M059J (cell line): ENCODE measurements around the gene AVEN. TPM values are rescaled to one million over a fixed set of nuclear protein-coding genes. Genes with fewer than 3 reads are reported as not detected.

Experiments
- DNase-seq: peaks from one replicate; pipeline ENCODE4 v3.0.0-alpha.2; 2012; ENCODE audit warnings: low read depth
- total RNA-seq: library from RNA; depleted of rRNA; stranded (reverse); fragments of >200 nt; shearing (Covaris generic); gene quantifications from 2 replicates; pipeline ENCODE4 v1.2.3, GENCODE V29; 2014

The AVEN gene
- total RNA-seq, 1 experiment from 2014 or later = 22.9 TPM

DNA sequence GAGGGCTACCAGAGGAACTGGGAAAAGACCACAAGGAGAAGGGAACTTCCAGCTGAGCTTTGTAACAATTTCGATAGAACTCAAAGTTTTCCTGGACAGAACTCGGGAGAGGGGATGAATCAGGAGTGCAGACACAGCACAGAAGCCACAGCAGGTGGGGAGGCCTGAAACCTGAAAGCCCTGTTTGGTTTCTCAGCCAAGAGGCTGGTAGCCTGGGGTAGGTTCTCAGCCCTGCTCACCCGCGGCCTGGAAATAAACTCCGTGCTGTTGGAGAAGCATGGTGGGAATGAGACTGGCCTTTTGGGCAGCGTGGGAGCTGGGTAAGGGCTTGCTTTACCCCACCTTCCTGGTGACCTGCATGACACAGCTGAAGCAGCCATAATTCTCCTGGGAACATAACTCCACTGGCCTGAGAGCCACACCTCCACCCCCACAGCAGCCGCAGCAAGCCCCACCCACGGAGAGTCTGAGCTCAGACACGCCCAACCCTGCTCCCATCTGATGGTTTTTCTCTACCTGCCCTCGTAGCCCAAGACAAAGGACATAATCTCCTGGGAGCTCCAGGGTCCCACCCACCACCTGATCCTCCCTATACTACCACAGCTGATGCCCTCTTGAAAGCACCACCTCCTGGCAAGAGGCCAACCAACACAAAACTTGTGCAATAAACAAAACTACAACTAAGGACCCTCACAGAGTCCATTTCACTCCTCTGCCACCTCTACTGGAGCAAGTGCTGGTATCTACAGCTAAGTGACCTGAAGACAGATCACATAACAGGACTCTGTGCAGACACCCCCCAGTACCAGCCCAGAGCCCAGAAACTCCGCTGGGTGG is 123.2 kb downstream of the AVEN start:
- no peak for DNase-seq

DNA sequence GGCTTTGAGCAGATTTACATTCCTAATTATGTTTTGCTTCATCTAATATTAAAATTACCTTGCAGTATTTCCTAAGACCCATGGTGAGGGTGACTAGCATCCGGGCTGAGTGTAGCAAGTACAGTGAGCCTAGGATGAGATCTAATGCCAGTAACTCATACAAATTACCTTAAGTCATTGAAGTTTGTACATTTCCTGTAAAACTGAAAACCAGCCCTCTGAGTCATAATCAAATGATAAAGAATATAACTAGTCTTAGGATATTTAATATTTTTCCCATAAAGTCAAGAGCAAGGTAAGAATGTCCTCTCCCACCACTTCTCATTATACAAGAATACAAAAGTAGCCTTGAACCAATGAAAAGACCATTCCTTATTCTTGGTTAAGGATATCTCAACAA is 125.5 kb downstream of the AVEN start:
- peak; percentile 6 for DNase-seq

DNA sequence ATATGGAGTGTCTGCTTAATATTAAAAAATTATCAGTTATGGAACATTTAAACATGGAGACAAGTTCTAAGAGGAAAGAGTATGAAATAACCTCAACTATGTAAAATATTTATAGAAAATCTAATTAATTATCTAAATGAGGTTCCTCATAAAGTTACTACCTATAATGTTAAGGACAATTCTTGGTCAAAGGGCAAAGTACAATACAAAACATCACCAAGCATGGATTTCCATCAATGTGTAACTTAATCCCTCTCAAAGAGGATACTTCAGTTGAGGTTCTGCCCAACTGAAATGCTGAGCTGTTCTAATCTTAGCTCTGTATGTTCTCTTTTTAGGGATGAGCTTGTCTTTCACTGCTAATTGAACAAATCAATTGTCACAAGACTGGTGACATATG is 126.7 kb downstream of the AVEN start:
- DNase-seq = no peak

DNA sequence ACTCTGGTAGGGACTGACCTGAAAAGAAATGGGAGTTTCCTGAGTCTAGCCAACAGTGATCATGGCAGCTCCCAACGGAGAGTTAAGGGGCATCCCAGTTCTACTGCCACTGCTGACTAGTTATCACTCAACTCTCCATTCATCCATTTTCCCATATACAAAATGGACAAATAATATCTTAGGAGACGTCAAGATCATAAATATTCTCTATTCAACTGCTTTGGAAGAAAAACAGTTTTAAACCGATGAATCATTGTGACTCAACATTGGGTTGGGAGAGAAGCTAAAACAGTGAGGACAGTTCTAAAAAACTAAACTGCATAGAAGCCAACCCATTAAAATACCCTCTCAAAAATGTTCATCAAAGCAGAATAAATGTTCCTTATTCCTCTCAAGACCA is 128.3 kb downstream of the AVEN start:
- DNase-seq = peak; percentile 68

DNA sequence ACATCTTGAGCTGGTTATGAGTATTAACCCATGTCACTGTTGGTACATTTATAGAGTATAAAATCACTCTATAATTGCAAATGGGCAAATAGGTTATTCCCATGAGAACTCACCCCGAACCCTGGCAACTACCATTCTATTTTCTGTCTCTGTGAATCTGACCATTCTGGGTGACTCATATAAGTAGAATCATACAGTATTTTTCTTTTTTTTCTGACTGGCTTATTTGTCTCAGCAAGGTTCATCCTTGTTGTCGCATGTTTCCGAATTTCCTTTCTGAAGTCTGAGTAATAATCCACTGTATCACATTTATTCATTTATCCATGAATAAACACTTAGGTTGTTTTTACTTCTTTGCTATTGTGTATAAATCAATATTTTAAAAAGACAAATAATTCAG is 130.6 kb downstream of the AVEN start:
- DNase-seq = peak; percentile 7

DNA sequence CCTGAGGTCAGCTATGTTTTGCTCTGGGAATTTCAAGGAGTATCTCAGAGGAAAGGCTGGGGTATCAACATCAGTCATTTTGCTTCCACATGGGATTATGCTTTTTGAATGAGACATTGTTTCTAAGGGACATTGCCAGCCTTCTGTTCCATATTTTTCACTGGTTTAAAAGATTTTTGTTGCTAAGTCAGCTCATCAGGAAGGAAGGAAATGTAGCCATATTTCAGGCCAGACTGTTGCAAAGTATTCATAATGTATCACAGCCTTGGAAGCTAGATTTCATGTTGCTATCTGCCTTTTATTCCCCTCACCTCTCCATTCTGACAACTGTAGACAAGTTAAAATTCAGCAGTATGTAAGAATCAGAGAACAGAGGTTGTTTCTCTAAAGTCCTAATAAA is 131.7 kb downstream of the AVEN start:
- DNase-seq = no peak

DNA sequence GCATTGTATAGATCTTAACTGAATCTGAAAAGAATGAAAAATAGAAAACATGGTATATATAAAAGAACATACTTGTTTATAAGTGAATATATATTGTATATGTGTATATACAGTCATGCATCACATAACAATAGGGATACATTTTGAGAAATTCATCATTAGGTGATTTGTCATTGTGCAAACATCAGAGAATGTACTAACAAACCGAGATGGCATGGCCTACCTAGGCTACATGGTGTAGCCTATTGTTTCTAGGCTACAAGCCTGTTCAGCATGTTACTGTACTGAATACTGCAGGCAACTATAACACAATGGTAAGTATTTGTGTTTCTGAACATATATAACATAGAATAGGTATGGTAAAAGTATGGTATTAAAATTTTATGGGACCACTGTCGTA is 135.3 kb downstream of the AVEN start:
- no peak for DNase-seq

DNA sequence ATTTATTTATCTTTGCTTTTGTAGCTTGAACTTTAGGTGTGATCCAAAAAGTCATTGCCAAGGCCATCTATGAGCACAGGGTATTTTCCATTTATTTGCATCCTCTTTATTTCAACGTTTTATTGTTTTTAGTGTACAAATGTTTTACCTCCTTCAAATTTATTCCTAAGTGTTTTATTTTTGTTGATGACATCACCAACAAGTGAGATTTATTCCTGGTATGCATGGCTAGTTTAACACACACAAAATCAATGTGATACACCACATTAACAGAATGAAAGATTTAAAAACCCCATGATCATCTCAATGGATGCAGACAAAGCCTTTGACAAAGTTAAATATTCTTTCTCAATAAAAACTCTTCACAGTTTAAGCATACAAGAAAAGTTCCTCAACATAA is 137.0 kb downstream of the AVEN start:
- no peak for DNase-seq

DNA sequence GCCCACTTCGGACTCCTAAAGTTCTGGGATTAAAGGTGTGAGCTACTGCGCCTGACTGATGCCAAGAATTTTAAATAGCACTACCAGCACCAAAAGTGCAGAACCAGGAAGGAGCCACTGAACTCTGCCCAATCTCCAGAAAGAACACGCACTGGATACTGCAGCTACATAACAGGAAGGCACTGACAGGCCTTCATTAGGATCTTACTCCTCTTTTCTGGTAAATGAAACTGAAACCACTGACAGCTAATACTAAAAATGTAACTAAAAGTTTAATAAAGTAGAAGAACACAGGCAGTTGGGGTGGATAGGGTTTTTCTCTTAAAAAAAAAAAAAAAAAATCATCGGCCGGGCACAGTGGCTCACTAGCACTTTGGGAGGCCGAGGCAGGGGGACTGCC is 144.8 kb downstream of the AVEN start:
- DNase-seq = no peak

DNA sequence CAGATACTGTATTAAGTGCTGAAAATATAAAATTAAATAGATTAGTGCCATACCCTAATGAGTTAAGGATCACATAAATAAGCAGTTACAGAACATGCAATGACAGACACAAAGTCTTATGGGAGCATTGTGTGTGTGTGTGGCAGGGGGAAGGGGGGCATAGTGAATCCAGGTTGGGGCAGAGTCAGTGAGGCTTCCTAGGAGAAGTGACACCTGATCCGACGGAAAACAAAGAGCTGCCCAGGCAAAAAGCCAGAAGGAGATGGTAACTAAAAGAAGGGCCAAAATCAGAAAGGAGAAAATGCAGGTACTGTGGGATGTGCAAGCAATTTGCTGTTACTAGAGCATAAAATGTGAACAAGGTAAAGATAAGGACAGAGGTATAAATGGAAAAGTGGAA is 150.8 kb downstream of the AVEN start:
- DNase-seq = peak; percentile 2

DNA sequence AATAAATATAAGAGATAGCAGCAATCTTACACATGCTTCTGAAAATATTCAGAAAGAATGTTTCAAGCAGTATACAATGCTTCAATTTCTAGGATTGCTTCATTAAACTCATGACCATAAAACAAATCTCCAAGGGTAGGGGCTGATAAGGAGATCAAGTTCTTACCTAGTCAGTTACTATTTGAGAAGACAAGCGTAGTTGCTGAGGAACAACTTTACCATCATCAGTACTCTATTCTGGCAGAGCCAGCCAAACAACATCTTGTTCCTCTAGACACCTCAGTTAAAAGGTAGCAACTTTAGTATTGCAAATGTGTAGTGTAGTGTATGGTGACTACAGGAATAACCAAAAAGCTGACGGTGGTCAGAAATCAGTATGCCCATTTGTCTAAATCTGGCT is 156.1 kb downstream of the AVEN start:
- DNase-seq = no peak

DNA sequence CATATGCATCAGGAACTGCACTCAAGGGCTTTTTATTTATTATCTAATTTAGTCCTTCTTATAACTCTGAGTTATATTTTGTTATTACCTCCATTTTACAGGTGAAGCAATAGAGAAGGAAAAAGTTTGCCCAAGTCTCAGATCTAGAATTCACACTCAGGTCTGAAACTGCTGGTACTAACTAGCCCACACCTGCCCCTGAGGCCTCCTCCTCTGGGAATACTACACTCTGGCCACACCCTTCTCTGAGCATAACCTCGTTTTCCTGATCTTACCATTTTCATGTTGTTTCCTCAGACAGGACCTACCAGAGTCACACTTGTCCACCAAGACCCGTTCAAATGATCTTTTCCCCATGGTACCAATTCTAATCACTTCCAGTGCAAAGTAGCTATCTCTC is 164.8 kb downstream of the AVEN start:
- no peak for DNase-seq

DNA sequence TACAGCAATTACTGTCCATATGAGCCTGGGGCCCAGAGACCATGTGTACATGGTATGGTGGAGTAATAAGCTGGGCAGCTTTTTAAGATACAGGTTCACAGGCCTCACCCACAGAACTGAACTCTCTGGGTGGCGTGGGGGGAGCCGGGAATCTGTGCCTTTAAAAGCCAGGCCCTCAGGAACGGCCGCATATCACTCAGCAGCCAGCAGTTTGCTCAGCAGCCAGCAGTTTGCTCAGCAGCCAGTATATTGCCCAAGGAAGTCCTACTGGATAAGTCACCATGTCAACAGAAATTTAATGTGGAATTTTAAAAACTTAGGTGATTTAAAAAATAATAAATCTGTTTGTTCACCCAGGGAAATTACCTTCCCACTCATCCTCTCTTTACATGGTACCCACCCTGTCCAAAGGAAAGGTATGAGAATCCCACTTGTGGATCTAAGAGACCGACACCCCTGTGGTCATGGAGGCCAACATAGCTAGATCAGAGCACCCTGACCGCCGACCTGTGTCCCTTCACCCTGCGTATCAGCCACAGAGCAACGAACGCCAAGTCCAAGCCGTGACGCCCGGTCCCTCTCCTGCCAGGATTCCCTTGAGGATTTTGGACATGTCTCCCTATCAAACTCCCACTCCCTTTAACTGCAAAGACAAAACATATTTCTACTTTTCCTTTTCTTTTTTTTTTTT is 166.4 kb downstream of the AVEN start:
- no peak for DNase-seq

DNA sequence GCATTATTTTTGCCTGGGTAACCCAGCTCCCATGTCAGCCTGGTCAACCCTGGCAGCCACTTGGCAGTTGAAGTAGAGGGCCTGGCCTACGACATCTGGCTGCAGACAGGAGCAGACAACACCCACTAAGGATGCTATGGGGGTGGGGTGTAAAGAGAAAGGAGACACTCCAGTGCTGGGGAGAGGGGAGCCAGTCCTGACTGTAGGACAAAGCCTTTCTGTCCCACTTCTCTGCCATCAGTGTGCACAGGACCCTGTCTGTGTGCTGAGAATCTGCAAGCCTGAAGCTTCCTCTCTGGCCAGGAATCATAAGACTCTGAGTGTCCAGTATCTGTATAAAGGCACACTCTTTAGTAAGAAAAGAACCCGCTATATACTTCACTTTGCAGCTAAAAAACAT is 167.0 kb downstream of the AVEN start:
- no peak for DNase-seq

DNA sequence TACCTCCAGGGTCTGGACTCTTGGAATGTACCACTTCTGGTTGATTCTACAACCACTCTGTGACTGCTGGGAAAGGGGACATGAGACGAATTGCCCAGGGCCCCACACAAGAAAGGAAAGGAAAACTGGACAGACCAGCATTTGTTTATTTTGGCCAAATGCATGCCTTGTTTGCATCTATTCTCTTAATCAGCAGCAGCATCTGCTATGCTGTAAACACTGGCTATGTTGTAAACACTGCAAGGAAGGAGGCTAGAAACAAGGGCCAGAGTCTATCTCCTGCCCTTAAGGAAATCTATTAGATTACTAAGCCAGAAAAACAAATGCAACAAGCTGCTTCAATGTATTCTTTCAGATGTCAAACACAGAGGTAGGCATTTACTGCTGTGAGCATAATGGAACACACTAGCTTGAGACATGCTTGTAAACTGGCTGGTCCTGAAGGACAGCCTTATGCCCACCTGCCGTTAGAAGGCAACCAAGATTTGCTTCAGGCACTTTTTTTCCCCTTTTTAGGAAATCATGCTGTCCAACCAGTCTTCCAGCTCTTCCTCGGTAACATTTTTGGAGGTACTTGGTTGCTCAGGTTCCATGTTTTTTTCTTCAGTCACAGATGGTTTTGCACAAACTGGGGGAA is 172.8 kb downstream of the AVEN start:
- DNase-seq = peak; percentile 15

DNA sequence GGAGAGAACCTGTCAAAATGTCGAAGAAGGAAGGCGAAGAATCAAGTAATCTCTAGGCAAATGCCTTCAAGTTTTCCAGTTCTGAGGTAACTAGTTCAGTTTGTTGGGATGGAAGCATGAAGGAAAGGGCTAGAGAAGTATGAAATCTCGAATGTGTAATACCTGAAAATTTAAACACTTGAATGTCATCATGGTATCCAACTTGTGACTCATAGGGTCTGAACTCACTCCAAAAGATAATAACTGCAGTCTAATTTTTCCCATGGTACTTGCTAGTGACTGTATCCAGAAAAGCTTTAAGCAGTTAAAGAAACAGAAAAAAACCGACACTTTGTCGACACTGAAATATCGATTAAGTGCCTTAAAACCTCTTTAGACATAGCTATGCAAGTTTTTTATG is 173.6 kb downstream of the AVEN start:
- peak; percentile 5 for DNase-seq

DNA sequence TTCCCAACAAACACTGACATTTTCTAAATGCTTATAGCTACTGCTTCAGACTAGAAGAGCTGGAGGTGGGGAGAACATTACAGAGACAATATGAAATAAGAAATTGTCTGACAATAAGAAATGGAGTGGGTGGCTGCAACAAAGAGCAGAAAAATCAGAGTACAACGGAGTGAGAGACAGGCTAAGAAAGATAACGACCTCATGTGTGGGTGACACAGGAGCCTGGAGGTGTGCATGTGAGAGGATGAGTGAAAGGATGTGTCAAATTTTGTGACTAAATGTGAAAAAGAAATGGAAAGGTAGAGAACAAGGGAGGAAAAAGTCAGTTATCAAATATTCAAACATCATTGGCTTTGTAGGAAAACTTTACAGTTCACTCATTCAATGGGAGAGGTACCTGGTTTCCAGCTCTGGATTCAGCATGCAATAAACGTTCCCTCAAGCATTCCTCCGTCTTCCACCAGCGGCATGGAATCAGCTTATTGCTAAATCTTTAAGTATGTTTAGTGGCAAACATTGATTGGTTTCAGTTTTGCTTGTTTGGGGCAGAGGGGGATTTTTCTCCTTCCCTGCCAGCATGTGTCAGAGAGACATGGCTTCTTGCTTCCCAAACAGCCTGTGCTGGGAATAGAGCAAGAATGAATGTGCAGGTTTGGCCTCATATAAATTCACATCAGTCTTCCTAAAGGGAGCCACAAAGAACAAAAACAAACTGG is 174.5 kb downstream of the AVEN start:
- DNase-seq = no peak

DNA sequence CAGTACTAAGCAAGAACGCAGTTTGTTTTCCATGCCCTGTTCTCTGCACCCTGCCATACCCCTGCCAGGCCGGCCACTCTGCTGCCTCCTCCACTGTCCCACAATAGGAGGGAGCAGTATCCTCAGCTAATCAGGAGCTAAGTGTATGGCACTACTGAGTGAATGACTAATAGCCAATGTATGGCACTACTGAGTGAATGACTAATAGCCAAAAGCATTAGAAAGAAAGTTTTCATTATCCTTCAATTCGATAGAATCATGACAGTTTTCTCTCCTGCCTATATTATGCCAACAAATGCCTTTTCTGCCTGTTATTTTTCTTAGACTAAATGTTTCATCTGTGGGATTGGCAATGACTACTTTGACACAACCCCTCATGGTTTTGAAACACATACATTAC is 178.2 kb downstream of the AVEN start:
- DNase-seq = peak; percentile 63

DNA sequence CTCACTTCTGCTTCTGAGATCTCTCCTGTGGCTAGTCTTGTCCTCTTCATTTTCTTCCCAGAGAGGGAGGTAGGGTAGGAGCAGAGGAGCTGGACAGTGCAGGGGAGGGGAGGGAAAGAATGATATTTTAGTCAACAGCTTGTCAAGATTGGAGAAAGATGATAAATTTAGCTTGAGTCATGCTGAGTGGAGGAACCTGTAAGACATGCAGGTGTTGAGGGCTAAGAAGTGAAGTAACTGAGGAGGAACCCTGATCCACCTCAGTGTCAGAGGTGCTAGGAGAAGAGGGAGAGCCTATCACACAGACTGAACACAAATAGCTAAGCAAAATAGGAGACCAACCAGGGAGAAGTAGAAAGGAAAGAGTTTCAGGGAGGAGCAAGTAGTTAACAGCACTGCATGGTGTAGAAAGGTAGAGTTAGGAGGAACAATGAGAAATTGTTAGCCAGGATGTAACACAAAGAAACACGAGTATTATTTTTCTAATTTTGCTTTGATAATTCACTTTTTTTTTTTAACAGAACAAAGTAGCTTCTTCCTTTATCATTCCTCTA is 178.9 kb downstream of the AVEN start:
- DNase-seq = no peak

DNA sequence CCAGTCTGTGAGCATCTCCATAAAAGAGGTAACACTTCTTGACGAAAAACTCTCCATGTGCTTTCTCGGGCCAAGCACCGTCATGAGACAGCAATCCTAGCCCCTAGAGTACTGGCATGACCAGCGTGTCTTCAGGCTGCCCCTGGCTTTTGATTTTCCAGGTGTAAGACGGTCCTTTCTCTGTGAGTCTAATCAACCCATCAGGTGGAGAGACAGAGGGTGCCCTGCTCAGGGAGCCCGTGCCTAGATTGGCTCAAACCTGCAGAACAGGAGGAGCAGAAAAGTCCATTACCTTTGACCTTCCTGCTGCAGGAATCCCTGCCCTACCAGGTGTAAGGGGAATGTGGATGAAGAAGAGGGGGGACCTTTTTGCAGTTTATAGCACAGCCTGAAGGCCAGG is 180.2 kb downstream of the AVEN start:
- DNase-seq = no peak

DNA sequence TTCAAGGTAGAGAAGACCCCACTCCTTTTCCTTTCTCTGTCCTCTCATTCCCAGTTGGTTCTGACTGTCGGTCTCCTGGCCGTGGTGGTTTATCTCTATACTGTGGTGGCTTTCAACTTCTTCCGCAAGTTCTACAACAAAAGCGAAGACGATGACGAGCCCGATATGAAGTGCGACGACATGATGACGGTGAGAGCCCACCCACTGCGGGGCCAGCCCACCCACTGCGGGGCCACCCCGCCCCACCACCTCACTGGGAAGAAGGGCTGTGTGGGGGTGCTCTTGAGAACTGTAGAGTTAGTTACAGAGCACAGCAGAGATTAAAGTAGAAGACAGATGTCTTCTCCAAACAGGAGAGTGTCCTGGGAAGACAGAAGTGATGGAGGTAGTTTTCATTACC is 181.3 kb downstream of the AVEN start:
- no peak for DNase-seq

DNA sequence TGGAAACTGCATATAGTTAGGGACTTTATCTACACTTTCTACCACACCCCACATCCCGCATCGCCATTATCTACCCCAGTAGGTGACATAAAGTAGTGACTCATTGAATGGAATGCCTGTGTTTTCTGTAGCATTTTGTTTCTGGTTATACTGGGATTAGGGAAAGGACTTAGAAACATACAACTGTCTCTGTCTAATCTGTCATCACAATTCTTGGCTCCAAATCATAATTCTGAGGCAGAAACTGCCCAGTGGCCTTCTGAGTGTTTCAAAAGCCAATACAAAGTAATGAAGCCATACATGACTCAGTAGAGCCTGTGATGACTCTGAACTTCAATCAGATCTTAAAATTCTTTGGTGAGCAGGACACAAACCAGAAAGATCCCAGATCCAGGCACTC is 186.4 kb downstream of the AVEN start:
- DNase-seq = peak; percentile 86
